HEK293 (cell line): ENCODE results near the gene CYP1B1.

Source experiments
- CTCF ChIA-PET: fragments of 350-600 bp; formaldehyde crosslinking; extraction: SDS; loops from one replicate; lab custom pipeline; 2021; ENCODE audit warnings: antibody characterized with exemption; lab: Yijun Ruan, JAX
- POLR2A ChIA-PET: fragments of 300-600 bp; formaldehyde crosslinking; extraction: SDS; loops from one replicate; lab custom pipeline; 2020; ENCODE audit warnings: antibody characterized with exemption, inconsistent platforms; lab: Yijun Ruan, JAX
- H3K27ac ChIP-seq: fragments of 200-500 bp; sonication (Bioruptor generic); 2 replicates; pipeline ENCODE4 v1.5.1; 2014; ENCODE audit warnings: low read depth, low read length, control low read depth, inconsistent platforms; ENCODE audit errors: extremely low read depth
- H3K36me3 ChIP-seq, 2 experiments: fragments of 200-500 bp in 1 of 2; sonication (Bioruptor generic) in 1 of 2; 1 replicate in 1 of 2; 2 replicates in 1 of 2; pipeline ENCODE4 v1.5.1; 2014 to 2017; ENCODE audit warnings: inconsistent platforms in 2 of 2, low read length in 2 of 2; ENCODE audit not compliant: control insufficient read depth in 2 of 2, insufficient read depth in 1 of 2
- H3K4me1 ChIP-seq: fragments of 200-500 bp; sonication (Bioruptor generic); 2 replicates; pipeline ENCODE4 v1.5.1; 2014; ENCODE audit warnings: mild to moderate bottlenecking, low read length, inconsistent platforms; ENCODE audit not compliant: control insufficient read depth, insufficient read depth
- H3K4me3 ChIP-seq: 2 replicates; pipeline ENCODE4 v1.5.1; 2011; ENCODE audit warnings: low read depth, mild to moderate bottlenecking, control low read depth, low read length, moderate library complexity
- H3K9me3 ChIP-seq: fragments of 200-500 bp; sonication (Bioruptor generic); 2 replicates; pipeline ENCODE4 v1.5.1; 2014; ENCODE audit warnings: low read depth, low read length, inconsistent platforms; ENCODE audit not compliant: control insufficient read depth, insufficient read depth
- PRDM2 ChIP-seq: fragments of 450-650 bp; formaldehyde crosslinking; IDR thresholded peaks from 2 replicates; pipeline ENCODE4 v1.5.1; 2016; ENCODE audit warnings: missing biosample characterization, missing genetic modification characterization, borderline replicate concordance
- SALL2 ChIP-seq: fragments of 450-650 bp; formaldehyde crosslinking; IDR thresholded peaks from 2 replicates; pipeline ENCODE4 v1.5.0; 2017; ENCODE audit warnings: missing biosample characterization, mild to moderate bottlenecking, missing genetic modification characterization, borderline replicate concordance
- TRIM28 ChIP-seq: IDR thresholded peaks from 2 replicates; pipeline ENCODE4 v1.6.1; 2011; ENCODE audit warnings: low read length, control low read depth, borderline replicate concordance
- ZBTB11 ChIP-seq: fragments of 450-650 bp; formaldehyde crosslinking; conservative IDR thresholded peaks from 2 replicates; pipeline ENCODE4 v1.5.1; 2016; ENCODE audit warnings: low read depth, missing biosample characterization, missing genetic modification characterization
- ZBTB21 ChIP-seq: fragments of 450-650 bp; formaldehyde crosslinking; IDR thresholded peaks from 2 replicates; pipeline ENCODE4 v1.5.1; 2017; ENCODE audit warnings: missing biosample characterization, missing genetic modification characterization
- ZBTB7A ChIP-seq: fragments of 450-650 bp; formaldehyde crosslinking; IDR thresholded peaks from 2 replicates; pipeline ENCODE4 v1.5.1; 2016; ENCODE audit warnings: low read depth, missing biosample characterization, missing genetic modification characterization
- ZBTB8A ChIP-seq: fragments of 450-650 bp; formaldehyde crosslinking; IDR thresholded peaks from 2 replicates; pipeline ENCODE4 v1.5.1; 2016; ENCODE audit warnings: missing biosample characterization, missing genetic modification characterization
- ZIC2 ChIP-seq: fragments of 450-650 bp; formaldehyde crosslinking; IDR thresholded peaks from 2 replicates; pipeline ENCODE4 v1.5.1; 2016; ENCODE audit warnings: missing biosample characterization, missing genetic modification characterization
- ZNF112 ChIP-seq: fragments of 450-650 bp; formaldehyde crosslinking; IDR thresholded peaks from 2 replicates; pipeline ENCODE4 v1.5.0; 2017; ENCODE audit warnings: missing biosample characterization, missing genetic modification characterization
- ZNF148 ChIP-seq: fragments of 450-650 bp; formaldehyde crosslinking; IDR thresholded peaks from 2 replicates; pipeline ENCODE4 v1.5.0; 2017; ENCODE audit warnings: missing biosample characterization, missing genetic modification characterization, borderline replicate concordance
- ZNF202 ChIP-seq: fragments of 450-650 bp; formaldehyde crosslinking; IDR thresholded peaks from 2 replicates; pipeline ENCODE4 v1.5.1; 2016; ENCODE audit warnings: missing biosample characterization, missing genetic modification characterization, borderline replicate concordance
- ZNF211 ChIP-seq: fragments of 450-650 bp; formaldehyde crosslinking; IDR thresholded peaks from 2 replicates; pipeline ENCODE4 v1.5.1; 2016; ENCODE audit warnings: low read depth, missing biosample characterization, missing genetic modification characterization
- ZNF239 ChIP-seq: fragments of 450-650 bp; formaldehyde crosslinking; IDR thresholded peaks from 2 replicates; pipeline ENCODE4 v1.5.1; 2016; ENCODE audit warnings: missing biosample characterization, missing genetic modification characterization
- ZNF26 ChIP-seq: fragments of 450-650 bp; formaldehyde crosslinking; IDR thresholded peaks from 2 replicates; pipeline ENCODE4 v1.5.1; 2016; ENCODE audit warnings: missing biosample characterization, missing genetic modification characterization
- ZNF266 ChIP-seq: fragments of 450-650 bp; formaldehyde crosslinking; IDR thresholded peaks from 2 replicates; pipeline ENCODE4 v1.5.1; 2016; ENCODE audit warnings: missing biosample characterization, missing genetic modification characterization, low read depth
- ZNF274 ChIP-seq, 2 experiments: fragments of 200-500 bp in 1 of 2; fragments of 450-650 bp in 1 of 2; sonication (Bioruptor generic) in 1 of 2; formaldehyde crosslinking in 1 of 2; IDR thresholded peaks; 2 replicates each; pipeline versions ENCODE4 v1.5.1 to v1.6.1; 2014 to 2016; ENCODE audit warnings: borderline replicate concordance in 1 of 2, inconsistent platforms in 1 of 2, low read length in 1 of 2, missing biosample characterization in 1 of 2, missing genetic modification characterization in 1 of 2
- ZNF311 ChIP-seq: fragments of 450-650 bp; formaldehyde crosslinking; IDR thresholded peaks from 2 replicates; pipeline ENCODE4 v1.5.1; 2017; ENCODE audit warnings: missing biosample characterization, missing genetic modification characterization, borderline replicate concordance
- ZNF514 ChIP-seq: fragments of 450-650 bp; formaldehyde crosslinking; IDR thresholded peaks from 2 replicates; pipeline ENCODE4 v1.5.1; 2016; ENCODE audit warnings: missing biosample characterization, missing genetic modification characterization
- ZNF544 ChIP-seq: fragments of 450-650 bp; formaldehyde crosslinking; IDR thresholded peaks from 2 replicates; pipeline ENCODE4 v1.5.0; 2017; ENCODE audit warnings: missing biosample characterization, missing genetic modification characterization
- ZNF561 ChIP-seq: fragments of 450-650 bp; IDR thresholded peaks from 2 replicates; pipeline ENCODE4 v1.5.1; 2018; ENCODE audit warnings: missing biosample characterization, missing genetic modification characterization, borderline replicate concordance
- ZNF707 ChIP-seq: fragments of 450-650 bp; formaldehyde crosslinking; IDR thresholded peaks from 2 replicates; pipeline ENCODE4 v1.5.1; 2016; ENCODE audit warnings: missing biosample characterization, missing genetic modification characterization
- ZXDB ChIP-seq: fragments of 450-650 bp; formaldehyde crosslinking; IDR thresholded peaks from 2 replicates; pipeline ENCODE4 v1.5.1; 2016; ENCODE audit warnings: missing biosample characterization, missing genetic modification characterization

The CYP1B1 gene

GRCh38 chr2:38080346-38080745 is 4.4 kb upstream of the CYP1B1 start (continued):
- TF ChIP-seq ZNF514 (tag by site-specific recombination) (no peak), ZBTB21 (tag by site-specific recombination) (no peak), ZBTB8A (tag by site-specific recombination) (no peak), ZNF211 (no peak), ZIC2 (tag by site-specific recombination) (no peak)

GRCh38 chr2:38079116-38080052 is 3.4 kb upstream of the CYP1B1 start:
- H3K27ac ChIP-seq = no peak overlapping the region
- no peaks in the 10 kb centered on the region for H3K36me3 ChIP-seq
- ChIA-PET POLR2A (interaction anchor here (0.6 kb wide), 1 partner anchor 369 kb away, joined by 3 read pairs; no protein-coding TSS in a partner anchor), CTCF (interaction anchor here (0.6 to 1.3 kb wide), 3 partner anchors 36 to 457 kb away, joined by 3 to 4 read pairs (median 3); no protein-coding TSS in a partner anchor)
- H3K4me3 ChIP-seq = no peak overlapping the region
- H3K4me1 ChIP-seq = peaks cover 4% of the 10 kb centered on the region
- no peaks in the 10 kb centered on the region for H3K9me3 ChIP-seq
- TF ChIP-seq ZNF561 (tag by site-specific recombination) = no peak
- TF ChIP-seq ZXDB (tag by site-specific recombination) = no peak
- TF ChIP-seq ZNF112 (tag by site-specific recombination) = no peak
- no peak for TF ChIP-seq ZNF239 (tag by site-specific recombination)
- TF ChIP-seq ZNF202 = no peak
- TF ChIP-seq ZNF266 (tag by site-specific recombination) = no peak
- TF ChIP-seq ZNF26 (tag by site-specific recombination) = no peak
- no peak for TF ChIP-seq SALL2 (tag by site-specific recombination)
- TF ChIP-seq ZNF148 = no peak
- no peak for TF ChIP-seq ZNF311 (tag by site-specific recombination)
- TF ChIP-seq TRIM28 = no peak
- TF ChIP-seq ZNF707 (tag by site-specific recombination) = no peak
- no peak for TF ChIP-seq PRDM2 (tag by site-specific recombination)
- TF ChIP-seq ZBTB7A (tag by site-specific recombination) = no peak
- no peak for TF ChIP-seq ZNF544 (tag by site-specific recombination)
- TF ChIP-seq ZNF274 (IDR thresholded peaks at IDR 0.05; ENCODE audit: low read length) = no peak
- TF ChIP-seq ZNF274 (tag by site-specific recombination; IDR thresholded peaks at IDR 0.05; ENCODE audit: borderline replicate concordance) = no peak
- no peak for TF ChIP-seq ZBTB11 (tag by site-specific recombination)
